Loucy (cell line): ENCODE data around the gene ZNF655.

ENCODE experiments used
- H2AFZ ChIP-seq: fragments of 200-600 bp; sonication (generic); 2 replicates; pipeline ENCODE4 v1.6.0; 2016; ENCODE audit warnings: antibody characterized with exemption, mild to moderate bottlenecking, low read length, moderate library complexity
- H3F3A ChIP-seq: fragments of 200-600 bp; 2 replicates; pipeline ENCODE4 v1.6.0; 2016; ENCODE audit warnings: antibody characterized with exemption, low read depth, mild to moderate bottlenecking
- H3K27me3 ChIP-seq: fragments of 200-600 bp; sonication (generic); 2 replicates; pipeline ENCODE4 v1.6.1; 2014; ENCODE audit warnings: low read length, mild to moderate bottlenecking; ENCODE audit not compliant: insufficient read depth, poor library complexity, severe bottlenecking
- H3K36me3 ChIP-seq: fragments of 200-600 bp; sonication (generic); 2 replicates; pipeline ENCODE4 v1.6.1; 2016; ENCODE audit warnings: low read length; ENCODE audit not compliant: insufficient read depth
- H3K4me1 ChIP-seq: fragments of 200-600 bp; sonication (generic); 2 replicates; pipeline ENCODE4 v1.5.1; 2014; ENCODE audit warnings: low read length, mild to moderate bottlenecking; ENCODE audit not compliant: insufficient read depth, poor library complexity, severe bottlenecking
- H3K4me2 ChIP-seq: fragments of 200-600 bp; sonication (generic); 2 replicates; pipeline ENCODE4 v1.6.0; 2014; ENCODE audit warnings: antibody characterized with exemption, low read length, low read depth, mild to moderate bottlenecking; ENCODE audit not compliant: poor library complexity, severe bottlenecking
- H3K4me3 ChIP-seq: fragments of 200-600 bp; sonication (generic); 2 replicates; pipeline ENCODE4 v1.5.1; 2014; ENCODE audit warnings: low read length, mild to moderate bottlenecking, mixed read lengths; ENCODE audit not compliant: poor library complexity, severe bottlenecking
- H3K79me2 ChIP-seq: fragments of 200-600 bp; sonication (generic); 2 replicates; pipeline ENCODE4 v1.6.1; 2014; ENCODE audit warnings: low read length; ENCODE audit not compliant: insufficient read depth
- H3K9ac ChIP-seq: fragments of 200-600 bp; sonication (generic); 2 replicates; pipeline ENCODE4 v1.6.0; 2014; ENCODE audit warnings: mild to moderate bottlenecking, low read depth, low read length, moderate library complexity; ENCODE audit not compliant: poor library complexity, severe bottlenecking
- H3K9me2 ChIP-seq: fragments of 200-600 bp; sonication (generic); replicated peaks from 2 replicates; pipeline ENCODE4 v1.6.1; 2016; ENCODE audit warnings: low read depth, low read length, mixed read lengths
- H3K9me3 ChIP-seq: fragments of 200-600 bp; sonication (generic); 2 replicates; pipeline ENCODE4 v1.6.1; 2014; ENCODE audit warnings: mild to moderate bottlenecking, antibody characterized with exemption, low read length, low read depth; ENCODE audit not compliant: insufficient read depth
- H4K20me1 ChIP-seq: fragments of 200-600 bp; sonication (generic); 2 replicates; pipeline ENCODE4 v1.6.0; 2014; ENCODE audit warnings: antibody characterized with exemption, low read length, mild to moderate bottlenecking; ENCODE audit not compliant: insufficient read depth, poor library complexity, severe bottlenecking
- EZH2phosphoT487 ChIP-seq: fragments of 200-600 bp; IDR thresholded peaks from 2 replicates; pipeline ENCODE4 v1.6.1; 2018; ENCODE audit warnings: antibody characterized with exemption, mild to moderate bottlenecking, moderate library complexity, borderline replicate concordance
- TF ChIP-seq, protein P1 (sequence below): fragments of 200-600 bp; sonication (generic); conservative IDR thresholded peaks from 2 replicates; pipeline ENCODE4 v1.5.1; 2014; ENCODE audit warnings: mild to moderate bottlenecking, antibody characterized with exemption, low read length

ZNF655 gene

GRCh38 chr7:99554939-99555338 lies 3.5 kb upstream of the ZNF655 start:
- no peaks in the 10 kb centered on the region for H3K9me3 ChIP-seq
- H3K27me3 ChIP-seq: peaks cover 6% of the 10 kb centered on the region
- no peaks in the 10 kb centered on the region for H3K36me3 ChIP-seq
- no peaks in the 10 kb centered on the region for H3K9me2 ChIP-seq
- H3F3A ChIP-seq: no peaks in the 10 kb centered on the region
- TF ChIP-seq EZH2phosphoT487: no peak
- TF ChIP-seq, protein P1, sequence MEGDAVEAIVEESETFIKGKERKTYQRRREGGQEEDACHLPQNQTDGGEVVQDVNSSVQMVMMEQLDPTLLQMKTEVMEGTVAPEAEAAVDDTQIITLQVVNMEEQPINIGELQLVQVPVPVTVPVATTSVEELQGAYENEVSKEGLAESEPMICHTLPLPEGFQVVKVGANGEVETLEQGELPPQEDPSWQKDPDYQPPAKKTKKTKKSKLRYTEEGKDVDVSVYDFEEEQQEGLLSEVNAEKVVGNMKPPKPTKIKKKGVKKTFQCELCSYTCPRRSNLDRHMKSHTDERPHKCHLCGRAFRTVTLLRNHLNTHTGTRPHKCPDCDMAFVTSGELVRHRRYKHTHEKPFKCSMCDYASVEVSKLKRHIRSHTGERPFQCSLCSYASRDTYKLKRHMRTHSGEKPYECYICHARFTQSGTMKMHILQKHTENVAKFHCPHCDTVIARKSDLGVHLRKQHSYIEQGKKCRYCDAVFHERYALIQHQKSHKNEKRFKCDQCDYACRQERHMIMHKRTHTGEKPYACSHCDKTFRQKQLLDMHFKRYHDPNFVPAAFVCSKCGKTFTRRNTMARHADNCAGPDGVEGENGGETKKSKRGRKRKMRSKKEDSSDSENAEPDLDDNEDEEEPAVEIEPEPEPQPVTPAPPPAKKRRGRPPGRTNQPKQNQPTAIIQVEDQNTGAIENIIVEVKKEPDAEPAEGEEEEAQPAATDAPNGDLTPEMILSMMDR: no peak
- H3K79me2 ChIP-seq: peaks cover 49% of the 10 kb centered on the region
- H3K4me2 ChIP-seq: no peak overlapping the region
- H3K4me3 ChIP-seq: no peak overlapping the region
- H3K4me1 ChIP-seq: peaks cover 44% of the 10 kb centered on the region
- H4K20me1 ChIP-seq: peaks cover 17% of the 10 kb centered on the region
- no peak overlapping the region for H2AFZ ChIP-seq
- no peak overlapping the region for H3K9ac ChIP-seq

GRCh38 chr7:99557196-99557607 lies 1.2 kb upstream of the ZNF655 start:
- no peak overlapping the region for H2AFZ ChIP-seq
- H3K27me3 ChIP-seq: peaks cover 6% of the 10 kb centered on the region
- H4K20me1 ChIP-seq: peaks cover 38% of the 10 kb centered on the region
- no peaks in the 10 kb centered on the region for H3K9me2 ChIP-seq
- peak overlapping the region; percentile 98 for H3K9ac ChIP-seq
- H3K4me2 ChIP-seq: peak overlapping the region; percentile 87
- no peaks in the 10 kb centered on the region for H3F3A ChIP-seq
- H3K9me3 ChIP-seq: no peaks in the 10 kb centered on the region
- peaks cover 56% of the 10 kb centered on the region for H3K79me2 ChIP-seq
- H3K4me1 ChIP-seq: peaks cover 51% of the 10 kb centered on the region
- TF ChIP-seq, protein P1: no peak
- no peak for TF ChIP-seq EZH2phosphoT487
- peaks cover 18% of the 10 kb centered on the region; the same call in 1 of the 2 replicates for H3K36me3 ChIP-seq
- peak overlapping the region; percentile 95 for H3K4me3 ChIP-seq

DNA sequence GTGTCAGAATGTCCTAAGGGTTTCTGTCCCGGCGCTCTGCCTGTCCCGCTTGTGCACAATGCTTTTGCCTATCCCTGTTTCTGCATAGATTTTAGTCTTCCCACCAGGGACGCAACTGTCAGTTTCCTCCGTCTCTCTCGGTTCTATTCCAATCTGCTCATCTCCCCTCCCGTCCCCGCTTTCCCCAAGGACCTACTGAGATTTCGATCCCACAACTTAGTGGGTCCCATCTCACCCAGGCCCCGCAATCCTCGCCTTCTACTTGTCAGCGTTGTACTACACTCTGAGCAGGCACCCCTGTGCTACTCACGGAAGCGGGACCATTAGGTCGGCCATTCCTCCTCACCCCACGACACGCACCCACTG lies 519 bp upstream of the ZNF655 start:
- H2AFZ ChIP-seq: peak overlapping the region; percentile 93
- H3F3A ChIP-seq: no peaks in the 10 kb centered on the region
- TF ChIP-seq, protein P1: no peak
- TF ChIP-seq EZH2phosphoT487: no peak
- peaks cover 46% of the 10 kb centered on the region for H3K4me1 ChIP-seq
- H4K20me1 ChIP-seq: peaks cover 44% of the 10 kb centered on the region
- peak overlapping the region; percentile 87 for H3K4me2 ChIP-seq
- peaks cover 63% of the 10 kb centered on the region for H3K79me2 ChIP-seq
- peak overlapping the region; percentile 98 for H3K9ac ChIP-seq
- H3K36me3 ChIP-seq: peaks cover 25% of the 10 kb centered on the region; the same call in 1 of the 2 replicates
- H3K9me3 ChIP-seq: no peaks in the 10 kb centered on the region
- H3K9me2 ChIP-seq: no peaks in the 10 kb centered on the region
- H3K27me3 ChIP-seq: peaks cover 6% of the 10 kb centered on the region
- peak overlapping the region; percentile 95 for H3K4me3 ChIP-seq
